SK-N-MC (cell line): ENCODE data around the gene DNAJC5G.

Experiments used
- DNase-seq: peaks from one replicate; pipeline ENCODE4 v3.0.0-alpha.2; 2011; ENCODE audit warnings: low read depth, low spot score
- H3K27ac ChIP-seq: fragments of 200-600 bp; sonication (generic); 2 replicates; pipeline ENCODE4 v1.5.1; 2016; ENCODE audit warnings: mixed run types
- H3K36me3 ChIP-seq: fragments of 200-600 bp; sonication (generic); 2 replicates; pipeline ENCODE4 v1.6.1; 2017; ENCODE audit warnings: antibody characterized with exemption, low read length, mixed read lengths; ENCODE audit not compliant: insufficient read depth
- H3K4me3 ChIP-seq: fragments of 200-600 bp; sonication (generic); 2 replicates; pipeline ENCODE4 v1.5.1; 2016
- H3K9ac ChIP-seq: fragments of 200-600 bp; sonication (generic); 2 replicates; pipeline ENCODE4 v1.8.0; 2017; ENCODE audit warnings: mixed run types, mixed read lengths; ENCODE audit not compliant: insufficient read length
- H3K9me3 ChIP-seq: fragments of 200-600 bp; sonication (generic); 2 replicates; pipeline ENCODE4 v1.6.1; 2017; ENCODE audit warnings: low read depth, mild to moderate bottlenecking, antibody characterized with exemption, low read length, moderate library complexity, mixed read lengths
- EZH2 ChIP-seq: fragments of 200-600 bp; sonication (generic); IDR thresholded peaks from one replicate; pipeline ENCODE4 v1.6.1; 2017; ENCODE audit warnings: antibody characterized with exemption
- FOXP2 ChIP-seq: optimal IDR thresholded peaks from 2 replicates; pipeline ENCODE3; 2011; ENCODE audit warnings: mild to moderate bottlenecking, moderate library complexity; ENCODE audit not compliant: insufficient read depth; ENCODE audit errors: extremely low read length, control extremely low read depth
- POLR2AphosphoS5 ChIP-seq: IDR thresholded peaks from 2 replicates; pipeline ENCODE4 v1.6.1; 2012; ENCODE audit warnings: mild to moderate bottlenecking, low read depth, low read length, borderline replicate concordance

Gene DNAJC5G

GRCh38 chr2:27282892-27283291 lies 7.7 kb downstream of the DNAJC5G start:
- H3K4me3 ChIP-seq: no peak overlapping the region
- H3K9ac ChIP-seq: no peak overlapping the region
- TF ChIP-seq EZH2 (no peak), POLR2AphosphoS5 (no peak), FOXP2 (no peak)
- H3K27ac ChIP-seq: no peak overlapping the region
- H3K9me3 ChIP-seq: no peaks in the 10 kb centered on the region
- DNase-seq: no peak
- no peaks in the 10 kb centered on the region for H3K36me3 ChIP-seq

- no peaks in the 10 kb centered on the region for H3K9me3 ChIP-seq
- H3K36me3 ChIP-seq: no peaks in the 10 kb centered on the region
- H3K27ac ChIP-seq: no peak overlapping the region
- no peak overlapping the region for H3K9ac ChIP-seq
- no peak for DNase-seq
- TF ChIP-seq FOXP2 (no peak), POLR2AphosphoS5 (no peak), EZH2 (no peak)
- no peak overlapping the region for H3K4me3 ChIP-seq
These were observed 9.8 kb downstream of the DNAJC5G start for GRCh38 chr2:27284996-27285395.

GRCh38 chr2:27285481-27285880 lies 10.2 kb downstream of the DNAJC5G start:
- no peaks in the 10 kb centered on the region for H3K36me3 ChIP-seq
- H3K9me3 ChIP-seq: no peaks in the 10 kb centered on the region
- no peak overlapping the region for H3K9ac ChIP-seq
- TF ChIP-seq POLR2AphosphoS5: no peak
- no peak for TF ChIP-seq FOXP2
- TF ChIP-seq EZH2: no peak
- H3K27ac ChIP-seq: no peak overlapping the region
- DNase-seq: no peak
- H3K4me3 ChIP-seq: no peak overlapping the region

- Histone ChIP-seq H3K36me3 (no peaks in the 10 kb centered on the region), H3K9me3 (no peaks in the 10 kb centered on the region), H3K9ac (no peak overlapping the region), H3K27ac (no peak overlapping the region), H3K4me3 (no peak overlapping the region)
- TF ChIP-seq EZH2 (no peak), FOXP2 (no peak), POLR2AphosphoS5 (no peak)
- DNase-seq: no peak
These were observed 13.4 kb downstream of the DNAJC5G start for GRCh38 chr2:27288610-27289009.

- no peaks in the 10 kb centered on the region for H3K36me3 ChIP-seq
- TF ChIP-seq FOXP2 (no peak), POLR2AphosphoS5 (no peak)
These were observed 15.3 kb downstream of the DNAJC5G start for GRCh38 chr2:27290549-27290948.

GRCh38 chr2:27291865-27292264 lies 16.6 kb downstream of the DNAJC5G start:
- TF ChIP-seq EZH2 (no peak), FOXP2 (no peak), POLR2AphosphoS5 (no peak)
- H3K9ac ChIP-seq: no peak overlapping the region
- no peak overlapping the region for H3K27ac ChIP-seq
- H3K4me3 ChIP-seq: no peak overlapping the region
- no peak for DNase-seq
- no peaks in the 10 kb centered on the region for H3K36me3 ChIP-seq
- no peaks in the 10 kb centered on the region for H3K9me3 ChIP-seq

More at GRCh38 chr2:27290549-27290948, 15.3 kb downstream of the DNAJC5G start:
- no peak for DNase-seq
- Histone ChIP-seq H3K9ac (no peak overlapping the region), H3K27ac (no peak overlapping the region), H3K4me3 (no peak overlapping the region), H3K9me3 (no peaks in the 10 kb centered on the region)

GRCh38 chr2:27294928-27295327 lies 19.7 kb downstream of the DNAJC5G start:
- H3K9me3 ChIP-seq: no peaks in the 10 kb centered on the region
- H3K27ac ChIP-seq: no peak overlapping the region
- TF ChIP-seq EZH2: no peak
- no peak for TF ChIP-seq FOXP2
- TF ChIP-seq POLR2AphosphoS5: no peak
- H3K36me3 ChIP-seq: no peaks in the 10 kb centered on the region
- DNase-seq: no peak
- no peak overlapping the region for H3K4me3 ChIP-seq
- H3K9ac ChIP-seq: no peak overlapping the region

GRCh38 chr2:27296481-27296880 lies 21.2 kb downstream of the DNAJC5G start:
- no peak overlapping the region for H3K27ac ChIP-seq
- DNase-seq: no peak
- H3K36me3 ChIP-seq: no peaks in the 10 kb centered on the region
- H3K4me3 ChIP-seq: no peak overlapping the region
- no peak for TF ChIP-seq FOXP2
- TF ChIP-seq EZH2: no peak
- TF ChIP-seq POLR2AphosphoS5: no peak
- no peaks in the 10 kb centered on the region for H3K9me3 ChIP-seq
- no peak overlapping the region for H3K9ac ChIP-seq

GRCh38 chr2:27297195-27297594 lies 22.0 kb downstream of the DNAJC5G start:
- H3K36me3 ChIP-seq: no peaks in the 10 kb centered on the region
- H3K4me3 ChIP-seq: no peak overlapping the region
- no peaks in the 10 kb centered on the region for H3K9me3 ChIP-seq
- no peak for DNase-seq
- no peak for TF ChIP-seq EZH2
- no peak for TF ChIP-seq FOXP2
- TF ChIP-seq POLR2AphosphoS5: no peak
- no peak overlapping the region for H3K27ac ChIP-seq
- no peak overlapping the region for H3K9ac ChIP-seq
